HepG2 (cell line): ENCODE data around the gene SIVA1. TPM values are rescaled to one million over a fixed set of nuclear protein-coding genes. Genes with fewer than 3 reads are reported as not detected.
A peak's percentile ranks its signal among the peaks of the same experiment; 100 is the strongest.

ENCODE experiments used
- AKAP8 ChIP-seq: sonication (generic); formaldehyde crosslinking; IDR thresholded peaks from 2 replicates; pipeline ENCODE4 v1.5.1; 2020; ENCODE audit warnings: mild to moderate bottlenecking, missing genetic modification reagents
- ATF7-NPFF ChIP-seq: sonication (generic); formaldehyde crosslinking; IDR thresholded peaks from 2 replicates; pipeline ENCODE4 v1.8.1; 2023; ENCODE audit warnings: mild to moderate bottlenecking, low read depth, missing genetic modification reagents, moderate library complexity
- HDAC1 ChIP-seq: sonication (generic); formaldehyde crosslinking; IDR thresholded peaks from 2 replicates; pipeline ENCODE4 v1.5.1; 2020; ENCODE audit warnings: mild to moderate bottlenecking, missing genetic modification reagents
- HNRNPL ChIP-seq: fragments of 200-400 bp; formaldehyde crosslinking; IDR thresholded peaks from 2 replicates; pipeline ENCODE4 v1.6.1; 2017; ENCODE audit warnings: mild to moderate bottlenecking, low read depth, low read length
- NFATC3 ChIP-seq: sonication (generic); formaldehyde crosslinking; IDR thresholded peaks from 2 replicates; pipeline ENCODE4 v1.5.1; 2020; ENCODE audit warnings: mild to moderate bottlenecking, missing genetic modification reagents
- RBFOX2 ChIP-seq: fragments of 200-400 bp; formaldehyde crosslinking; IDR thresholded peaks from 2 replicates; pipeline ENCODE4 v1.6.1; 2017; ENCODE audit warnings: low read depth, mild to moderate bottlenecking, low read length
- RFX1 ChIP-seq: fragments of 450-650 bp; IDR thresholded peaks from 2 replicates; pipeline ENCODE4 v1.6.1; 2017
- ZNF160 ChIP-seq: sonication (generic); formaldehyde crosslinking; IDR thresholded peaks from 2 replicates; pipeline ENCODE4 v1.8.0; 2022; ENCODE audit warnings: mild to moderate bottlenecking, inconsistent platforms, missing genetic modification reagents
- ZNF430 ChIP-seq: sonication (generic); formaldehyde crosslinking; IDR thresholded peaks from 2 replicates; pipeline ENCODE4 v1.9.0; 2021; ENCODE audit warnings: mild to moderate bottlenecking, missing genetic modification reagents
- ZNF569 ChIP-seq: sonication (generic); formaldehyde crosslinking; IDR thresholded peaks from 2 replicates; pipeline ENCODE4 v1.5.0; 2020; ENCODE audit warnings: mild to moderate bottlenecking, missing genetic modification reagents, moderate library complexity, borderline replicate concordance
- ZNF775 ChIP-seq: sonication (generic); formaldehyde crosslinking; IDR thresholded peaks from 2 replicates; pipeline ENCODE4 v1.4.0; 2020; ENCODE audit warnings: missing genetic modification reagents, mild to moderate bottlenecking, moderate library complexity, borderline replicate concordance
- polyA plus RNA-seq, 8 experiments: library from polyadenylated mRNA; depleted of rRNA in 3 of 8; stranded (reverse) in 7 of 8; unstranded in 1 of 8; fragments of >200 nt; fragmentation: Illumina TruSeq in 4 of 8; extraction: Trizol in 4 of 8; gene quantifications; 2 replicates each; pipeline versions ENCODE4 v1.2.1 to v1.2.3, GENCODE V29; 2011 to 2016; ENCODE audit warnings: low read depth in 4 of 8, missing spikeins in 1 of 8, mixed read lengths in 1 of 8; ENCODE audit not compliant: insufficient read depth in 1 of 8
- total RNA-seq, 5 experiments: library from RNA; depleted of rRNA; stranded (reverse); fragments of >200 nt; fragmentation: Illumina TruSeq; extraction: Trizol; gene quantifications; 2 replicates each; pipeline ENCODE4 v1.2.3, GENCODE V29; 2016; ENCODE audit warnings: low read depth in 1 of 5
- TF ChIP-seq, protein P1 (sequence below): sonication (generic); formaldehyde crosslinking; IDR thresholded peaks from one replicate; pipeline ENCODE4 v1.5.1; 2020; ENCODE audit warnings: mild to moderate bottlenecking, missing genetic modification reagents; ENCODE audit errors: not compliant biosample characterization
- TF ChIP-seq, protein P2 (sequence below): sonication (generic); formaldehyde crosslinking; IDR thresholded peaks from 2 replicates; pipeline ENCODE4 v1.4.0; 2020; ENCODE audit warnings: mild to moderate bottlenecking, missing genetic modification reagents
- TF ChIP-seq, protein P3 (sequence below): sonication (generic); formaldehyde crosslinking; IDR thresholded peaks from 2 replicates; pipeline ENCODE4; 2020; ENCODE audit warnings: missing genetic modification reagents, mild to moderate bottlenecking, borderline replicate concordance

SIVA1 gene
- total and polyA plus RNA-seq, 2 of the 13 experiments (the other 11 are each of a cell fraction or from before 2014, with no cell fraction given) = 123 to 186 TPM

DNA sequence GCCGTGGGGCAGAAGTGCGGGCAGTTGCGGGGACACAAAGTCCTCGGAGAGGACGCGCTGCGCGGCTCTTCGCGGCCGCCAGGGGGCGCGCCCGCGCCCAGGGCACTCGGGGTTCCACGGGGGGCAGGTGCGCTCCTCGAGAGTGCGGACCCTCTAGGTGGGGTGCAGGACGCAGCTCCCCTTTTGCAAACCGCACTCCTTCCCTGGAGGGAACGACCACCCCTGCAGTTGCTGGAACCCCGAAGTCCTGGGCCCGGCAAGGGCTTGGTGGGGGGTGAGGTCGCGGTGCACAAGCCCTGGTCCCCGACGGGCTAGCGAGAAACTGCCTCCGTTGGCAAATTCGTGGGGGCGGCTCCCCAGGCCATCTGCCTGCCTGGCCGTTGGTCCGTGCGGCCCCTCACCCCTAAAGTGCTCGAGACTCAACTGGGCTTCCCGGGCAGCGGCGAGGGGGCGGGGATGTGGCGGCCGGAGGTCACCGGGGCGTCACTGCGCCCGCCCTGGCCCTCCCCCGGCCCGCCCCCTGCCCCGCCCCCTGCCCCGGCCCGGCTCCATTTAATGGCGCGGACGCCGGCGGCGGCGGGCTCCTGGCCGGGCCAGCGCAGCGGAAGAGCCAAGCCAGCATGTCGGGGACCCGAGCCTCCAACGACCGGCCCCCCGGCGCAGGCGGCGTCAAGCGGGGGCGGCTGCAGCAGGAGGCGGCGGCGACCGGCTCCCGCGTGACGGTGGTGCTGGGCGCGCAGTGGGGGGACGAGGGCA, 29.1 kb upstream of the SIVA1 start, which contains the start of gene ADSS1 (continued):
- TF ChIP-seq, protein P1, sequence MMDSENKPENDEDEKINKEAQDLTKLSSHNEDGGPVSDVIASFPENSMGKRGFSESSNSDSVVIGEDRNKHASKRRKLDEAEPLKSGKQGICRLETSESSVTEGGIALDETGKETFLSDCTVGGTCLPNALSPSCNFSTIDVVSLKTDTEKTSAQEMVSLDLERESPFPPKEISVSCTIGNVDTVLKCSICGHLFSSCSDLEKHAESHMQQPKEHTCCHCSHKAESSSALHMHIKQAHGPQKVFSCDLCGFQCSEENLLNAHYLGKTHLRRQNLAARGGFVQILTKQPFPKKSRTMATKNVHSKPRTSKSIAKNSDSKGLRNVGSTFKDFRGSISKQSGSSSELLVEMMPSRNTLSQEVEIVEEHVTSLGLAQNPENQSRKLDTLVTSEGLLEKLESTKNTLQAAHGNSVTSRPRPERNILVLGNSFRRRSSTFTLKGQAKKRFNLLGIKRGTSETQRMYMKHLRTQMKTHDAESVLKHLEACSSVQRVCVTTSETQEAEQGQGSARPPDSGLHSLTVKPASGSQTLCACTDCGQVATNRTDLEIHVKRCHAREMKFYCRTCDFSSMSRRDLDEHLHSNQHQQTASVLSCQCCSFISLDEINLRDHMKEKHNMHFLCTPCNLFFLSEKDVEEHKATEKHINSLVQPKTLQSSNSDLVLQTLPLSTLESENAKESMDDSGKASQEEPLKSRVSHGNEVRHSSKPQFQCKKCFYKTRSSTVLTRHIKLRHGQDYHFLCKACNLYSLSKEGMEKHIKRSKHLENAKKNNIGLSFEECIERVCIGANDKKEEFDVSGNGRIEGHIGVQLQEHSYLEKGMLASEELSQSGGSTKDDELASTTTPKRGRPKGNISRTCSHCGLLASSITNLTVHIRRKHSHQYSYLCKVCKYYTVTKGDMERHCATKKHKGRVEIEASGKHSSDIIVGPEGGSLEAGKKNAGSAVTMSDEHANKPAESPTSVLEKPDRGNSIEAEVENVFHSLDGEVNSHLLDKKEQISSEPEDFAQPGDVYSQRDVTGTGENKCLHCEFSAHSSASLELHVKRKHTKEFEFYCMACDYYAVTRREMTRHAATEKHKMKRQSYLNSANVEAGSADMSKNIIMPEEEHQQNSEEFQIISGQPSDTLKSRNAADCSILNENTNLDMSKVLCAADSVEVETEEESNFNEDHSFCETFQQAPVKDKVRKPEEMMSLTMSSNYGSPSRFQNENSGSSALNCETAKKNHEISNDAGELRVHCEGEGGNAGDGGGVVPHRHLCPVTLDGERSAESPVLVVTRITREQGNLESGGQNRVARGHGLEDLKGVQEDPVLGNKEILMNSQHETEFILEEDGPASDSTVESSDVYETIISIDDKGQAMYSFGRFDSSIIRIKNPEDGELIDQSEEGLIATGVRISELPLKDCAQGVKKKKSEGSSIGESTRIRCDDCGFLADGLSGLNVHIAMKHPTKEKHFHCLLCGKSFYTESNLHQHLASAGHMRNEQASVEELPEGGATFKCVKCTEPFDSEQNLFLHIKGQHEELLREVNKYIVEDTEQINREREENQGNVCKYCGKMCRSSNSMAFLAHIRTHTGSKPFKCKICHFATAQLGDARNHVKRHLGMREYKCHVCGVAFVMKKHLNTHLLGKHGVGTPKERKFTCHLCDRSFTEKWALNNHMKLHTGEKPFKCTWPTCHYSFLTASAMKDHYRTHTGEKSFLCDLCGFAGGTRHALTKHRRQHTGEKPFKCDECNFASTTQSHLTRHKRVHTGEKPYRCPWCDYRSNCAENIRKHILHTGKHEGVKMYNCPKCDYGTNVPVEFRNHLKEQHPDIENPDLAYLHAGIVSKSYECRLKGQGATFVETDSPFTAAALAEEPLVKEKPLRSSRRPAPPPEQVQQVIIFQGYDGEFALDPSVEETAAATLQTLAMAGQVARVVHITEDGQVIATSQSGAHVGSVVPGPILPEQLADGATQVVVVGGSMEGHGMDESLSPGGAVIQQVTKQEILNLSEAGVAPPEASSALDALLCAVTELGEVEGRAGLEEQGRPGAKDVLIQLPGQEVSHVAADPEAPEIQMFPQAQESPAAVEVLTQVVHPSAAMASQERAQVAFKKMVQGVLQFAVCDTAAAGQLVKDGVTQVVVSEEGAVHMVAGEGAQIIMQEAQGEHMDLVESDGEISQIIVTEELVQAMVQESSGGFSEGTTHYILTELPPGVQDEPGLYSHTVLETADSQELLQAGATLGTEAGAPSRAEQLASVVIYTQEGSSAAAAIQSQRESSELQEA = peak; percentile 46
- TF ChIP-seq, protein P2, sequence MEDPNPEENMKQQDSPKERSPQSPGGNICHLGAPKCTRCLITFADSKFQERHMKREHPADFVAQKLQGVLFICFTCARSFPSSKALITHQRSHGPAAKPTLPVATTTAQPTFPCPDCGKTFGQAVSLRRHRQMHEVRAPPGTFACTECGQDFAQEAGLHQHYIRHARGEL (CRISPR knock-in tag) = no peak
- TF ChIP-seq, protein P3, sequence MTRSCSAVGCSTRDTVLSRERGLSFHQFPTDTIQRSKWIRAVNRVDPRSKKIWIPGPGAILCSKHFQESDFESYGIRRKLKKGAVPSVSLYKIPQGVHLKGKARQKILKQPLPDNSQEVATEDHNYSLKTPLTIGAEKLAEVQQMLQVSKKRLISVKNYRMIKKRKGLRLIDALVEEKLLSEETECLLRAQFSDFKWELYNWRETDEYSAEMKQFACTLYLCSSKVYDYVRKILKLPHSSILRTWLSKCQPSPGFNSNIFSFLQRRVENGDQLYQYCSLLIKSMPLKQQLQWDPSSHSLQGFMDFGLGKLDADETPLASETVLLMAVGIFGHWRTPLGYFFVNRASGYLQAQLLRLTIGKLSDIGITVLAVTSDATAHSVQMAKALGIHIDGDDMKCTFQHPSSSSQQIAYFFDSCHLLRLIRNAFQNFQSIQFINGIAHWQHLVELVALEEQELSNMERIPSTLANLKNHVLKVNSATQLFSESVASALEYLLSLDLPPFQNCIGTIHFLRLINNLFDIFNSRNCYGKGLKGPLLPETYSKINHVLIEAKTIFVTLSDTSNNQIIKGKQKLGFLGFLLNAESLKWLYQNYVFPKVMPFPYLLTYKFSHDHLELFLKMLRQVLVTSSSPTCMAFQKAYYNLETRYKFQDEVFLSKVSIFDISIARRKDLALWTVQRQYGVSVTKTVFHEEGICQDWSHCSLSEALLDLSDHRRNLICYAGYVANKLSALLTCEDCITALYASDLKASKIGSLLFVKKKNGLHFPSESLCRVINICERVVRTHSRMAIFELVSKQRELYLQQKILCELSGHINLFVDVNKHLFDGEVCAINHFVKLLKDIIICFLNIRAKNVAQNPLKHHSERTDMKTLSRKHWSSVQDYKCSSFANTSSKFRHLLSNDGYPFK = peak; percentile 74; the same call in 1 of the 2 replicates
- TF ChIP-seq ZNF160 (CRISPR knock-in tag) (no peak), AKAP8 (CRISPR knock-in tag) (peak; percentile 85), RFX1 (no peak), ZNF430 (0 out of 2 replicates have a peak, but pooled peaks have one; percentile 69), NFATC3 (CRISPR knock-in tag) (no peak), RBFOX2 (peak; percentile 66), ATF7-NPFF (CRISPR knock-in tag) (no peak), ZNF775 (CRISPR knock-in tag) (no peak), ZNF569 (CRISPR knock-in tag) (no peak), HDAC1 (CRISPR knock-in tag) (peak; percentile 75), HNRNPL (peak; percentile 42; the same call in 1 of the 2 replicates)
